ENCODE measurements around the gene KIAA1217.

Gene KIAA1217

DNA sequence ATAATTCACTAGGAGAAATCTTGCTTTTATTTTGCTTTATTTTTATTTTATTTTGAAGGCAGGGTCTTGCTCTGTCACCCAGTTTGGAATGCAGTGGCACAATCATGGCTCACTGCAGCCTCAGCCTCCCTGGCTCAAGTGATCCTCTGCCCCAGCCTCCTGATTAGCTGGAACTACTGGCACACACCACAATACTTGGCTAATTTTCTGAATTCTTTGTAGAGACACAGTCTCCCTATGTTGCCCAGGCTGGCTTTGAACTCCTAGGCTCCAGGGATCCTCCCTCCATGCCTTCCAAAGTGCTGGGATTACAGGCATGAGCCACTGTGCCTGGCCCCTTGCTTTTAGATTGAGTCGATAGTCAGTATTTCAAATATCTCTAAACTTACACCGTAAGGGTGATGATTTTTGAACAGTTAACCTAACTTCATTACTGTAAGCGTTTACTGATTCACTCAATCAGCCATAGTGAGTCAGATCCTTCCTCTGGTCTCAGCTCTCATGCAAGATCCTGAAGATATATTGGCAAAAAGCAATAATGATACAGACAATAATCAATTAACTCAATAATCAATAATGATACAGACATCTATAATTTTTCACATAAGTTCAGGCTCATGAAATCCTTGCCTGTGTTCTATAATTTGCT, 239.5 kb downstream of the KIAA1217 start:
- no peak for DNase-seq

DNA sequence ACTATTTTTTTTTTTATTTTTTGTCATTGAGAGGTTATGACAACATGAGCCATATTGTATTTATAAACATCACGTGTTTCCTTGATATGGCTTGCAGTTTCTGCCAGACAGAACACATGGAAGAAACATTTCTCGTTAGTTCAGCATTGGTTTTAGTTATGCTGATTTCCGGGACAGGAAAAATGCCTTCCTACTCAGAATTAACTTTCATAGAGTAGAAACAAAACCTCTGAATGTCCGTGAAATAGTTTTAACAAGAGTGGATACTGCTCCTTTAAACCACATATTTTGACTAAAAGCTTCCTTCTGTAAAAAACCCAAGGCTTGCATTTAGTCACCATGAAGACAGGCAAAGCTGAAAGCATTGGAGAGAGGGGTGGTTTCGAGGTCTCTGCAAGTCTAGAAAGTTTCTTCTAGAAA, 240.4 kb downstream of the KIAA1217 start:
- no peak for DNase-seq

DNA sequence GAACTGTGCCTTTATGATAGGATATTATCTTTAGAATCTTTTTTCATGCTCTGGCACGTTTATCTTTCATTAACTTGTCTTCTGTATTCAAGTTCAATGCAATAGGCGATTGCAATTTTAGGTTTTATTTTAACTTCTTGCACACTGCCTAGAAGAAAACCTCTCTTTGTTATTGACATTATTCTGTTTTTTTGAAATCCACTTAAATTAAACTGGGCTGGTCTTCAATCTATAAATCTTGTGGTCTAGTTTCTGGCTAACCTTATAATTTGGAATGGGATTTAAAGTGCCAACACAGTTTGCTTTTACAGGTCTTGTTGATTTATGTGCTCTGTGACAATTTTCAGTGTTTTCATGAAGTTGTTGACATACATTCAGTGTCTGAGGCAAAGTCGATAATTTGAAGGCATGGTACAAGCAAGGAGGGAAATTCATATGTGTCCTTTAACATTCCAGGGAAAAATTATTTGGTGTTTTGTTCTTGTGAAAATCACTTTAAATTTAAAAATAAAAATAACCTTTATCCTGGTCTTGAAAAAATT, 240.9 kb downstream of the KIAA1217 start:
- no peak for DNase-seq

DNA sequence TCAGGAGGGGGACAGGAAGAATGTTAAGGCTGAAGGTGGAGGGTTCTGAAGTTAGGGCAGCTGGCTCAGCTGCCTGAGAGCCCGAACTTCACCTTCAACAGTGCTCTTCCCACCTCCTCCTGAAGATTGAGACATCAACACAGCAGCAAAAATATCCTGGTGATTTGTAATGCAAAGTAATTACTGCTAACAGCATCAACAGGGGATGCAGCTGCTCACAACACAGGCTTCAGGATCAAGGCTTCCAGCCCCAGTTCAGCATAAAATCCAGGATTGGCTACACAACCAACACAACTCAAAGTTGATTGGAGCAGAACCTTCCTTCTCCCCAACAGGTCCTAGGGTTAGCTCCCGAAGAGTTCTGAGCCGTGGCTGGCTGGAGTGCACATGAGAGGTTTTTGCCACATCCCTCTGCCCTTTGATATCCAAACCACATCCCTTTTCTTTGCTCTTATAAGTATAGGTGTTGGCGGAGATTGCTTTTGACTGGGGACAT, 242.4 kb downstream of the KIAA1217 start:
- no peak for DNase-seq

DNA sequence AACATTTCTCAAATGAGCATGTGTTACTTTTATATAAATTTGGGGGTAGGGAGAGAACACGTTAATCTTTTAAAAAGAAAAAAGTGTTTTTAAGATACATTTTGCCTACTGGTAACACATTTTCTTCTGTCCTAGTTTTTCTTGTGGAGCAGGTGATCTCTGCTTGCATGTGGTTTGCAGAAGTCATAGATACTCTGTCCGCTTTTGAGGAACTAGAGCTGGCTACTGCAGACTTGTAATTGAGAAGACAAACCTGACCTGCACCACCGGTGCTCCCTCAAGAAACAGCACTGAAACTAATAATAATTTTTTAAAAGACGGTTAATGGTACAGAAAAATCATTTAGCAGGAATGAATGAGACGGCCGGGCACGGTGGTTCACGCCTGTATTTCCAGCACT, 243.1 kb downstream of the KIAA1217 start:
- DNase-seq = no peak

DNA sequence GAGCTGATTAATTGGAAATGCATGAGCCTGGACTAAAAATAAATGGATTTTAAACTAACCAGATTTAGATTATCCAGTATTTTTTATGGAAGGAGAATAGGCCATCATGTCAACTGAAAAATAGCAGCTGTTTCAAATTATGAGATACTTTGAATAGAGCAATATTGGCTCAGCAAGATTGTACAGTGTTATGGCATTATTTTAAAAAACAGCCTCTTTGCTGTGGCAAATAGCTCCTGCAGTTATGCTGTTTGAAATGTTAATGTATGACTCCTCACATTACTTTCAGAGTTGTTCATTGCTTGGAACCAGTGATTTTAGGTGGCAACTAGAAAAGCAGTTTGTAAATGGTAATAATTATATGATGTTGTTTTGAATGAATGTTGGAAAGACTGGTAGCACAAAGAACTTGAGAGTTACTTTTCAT, 244.5 kb downstream of the KIAA1217 start:
- no peak for DNase-seq

DNA sequence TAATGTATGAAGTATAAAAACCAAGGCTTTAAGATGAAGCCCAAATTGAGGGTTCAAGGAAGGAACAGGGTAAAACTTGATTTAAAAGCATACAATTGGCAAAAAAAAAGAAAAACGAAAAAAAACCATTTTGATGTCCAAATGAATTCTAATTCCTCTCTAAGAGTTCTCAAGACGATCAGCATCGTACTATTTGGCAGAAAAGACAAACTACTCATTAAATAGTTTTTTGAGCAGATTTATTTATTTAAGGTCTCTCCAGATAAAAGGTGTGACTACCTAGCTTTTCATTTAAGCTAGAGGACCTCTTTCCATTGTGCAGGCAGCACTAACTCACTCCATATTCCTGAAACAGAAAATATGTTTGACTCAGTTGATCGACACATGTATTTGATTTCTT, 245.0 kb downstream of the KIAA1217 start:
- no peak for DNase-seq

DNA sequence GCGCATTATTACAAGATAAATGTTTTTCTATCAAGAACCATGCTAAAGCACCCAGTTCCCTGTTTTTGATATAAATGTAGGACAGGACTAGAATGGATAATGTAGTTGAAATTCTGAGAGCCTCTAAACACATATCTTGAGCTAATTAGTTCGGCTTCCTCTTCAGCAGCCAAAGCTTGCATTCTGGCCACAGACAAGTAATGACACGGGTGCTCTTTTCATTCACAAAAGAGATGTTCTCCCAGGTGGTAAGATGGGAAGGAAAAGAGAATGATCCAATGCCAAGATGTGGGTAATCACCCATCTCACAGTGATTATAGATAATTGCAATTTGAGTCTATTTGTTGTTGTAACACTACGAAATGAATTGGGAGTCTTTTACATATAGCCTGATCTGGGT, 246.5 kb downstream of the KIAA1217 start:
- no peak for DNase-seq

DNA sequence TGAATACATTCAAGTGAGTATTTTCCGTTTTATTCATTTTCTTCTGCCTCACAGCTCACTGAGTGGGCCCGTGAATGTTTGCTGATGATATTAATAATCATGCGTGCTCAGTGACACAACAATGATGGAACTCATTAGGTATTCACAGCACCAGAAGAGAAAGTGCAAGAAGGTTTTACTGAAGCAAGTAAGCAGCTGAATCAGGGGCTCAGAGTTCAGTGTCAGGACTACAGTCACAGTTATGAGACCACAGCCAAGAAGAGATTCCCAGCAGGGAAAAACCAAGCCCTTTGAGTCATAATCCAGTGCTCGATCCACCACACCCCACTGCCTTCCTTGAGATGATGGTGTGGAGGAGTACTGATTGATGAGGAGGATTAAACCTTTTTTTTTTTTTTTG, 247.4 kb downstream of the KIAA1217 start:
- DNase-seq = peak; percentile 87

DNA sequence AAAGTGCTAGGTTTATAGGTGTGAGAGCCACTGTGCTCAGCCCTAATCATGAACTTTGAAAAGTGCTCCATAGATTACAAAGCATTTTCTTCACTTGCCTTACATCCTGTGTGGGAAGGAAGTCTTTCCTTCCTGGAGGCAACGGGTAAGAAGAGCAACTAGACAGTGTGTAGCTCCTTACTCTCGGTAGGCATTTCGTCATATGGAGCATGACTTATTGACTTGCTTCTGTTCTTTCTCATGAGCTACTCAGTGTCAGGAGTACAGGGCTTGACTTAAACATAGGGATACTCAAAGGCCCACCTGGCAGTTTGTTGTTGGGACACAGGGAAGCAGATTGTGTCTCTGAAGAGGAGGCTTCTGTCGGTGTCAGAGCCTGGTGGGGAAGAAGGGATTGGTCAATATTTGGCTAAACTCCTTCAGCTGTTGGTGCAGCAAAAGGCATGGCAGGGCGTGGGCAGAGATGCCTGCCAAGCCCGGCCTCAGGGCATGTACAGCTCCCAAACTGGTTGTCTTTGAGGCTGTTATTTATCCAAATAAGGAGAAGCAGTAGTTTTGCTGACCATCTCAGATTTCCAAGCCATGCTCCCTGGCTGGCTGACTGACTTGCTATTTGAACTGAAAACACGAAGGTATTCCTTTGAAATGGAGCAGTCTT, 248.9 kb downstream of the KIAA1217 start:
- peak; percentile 75 for DNase-seq

DNA sequence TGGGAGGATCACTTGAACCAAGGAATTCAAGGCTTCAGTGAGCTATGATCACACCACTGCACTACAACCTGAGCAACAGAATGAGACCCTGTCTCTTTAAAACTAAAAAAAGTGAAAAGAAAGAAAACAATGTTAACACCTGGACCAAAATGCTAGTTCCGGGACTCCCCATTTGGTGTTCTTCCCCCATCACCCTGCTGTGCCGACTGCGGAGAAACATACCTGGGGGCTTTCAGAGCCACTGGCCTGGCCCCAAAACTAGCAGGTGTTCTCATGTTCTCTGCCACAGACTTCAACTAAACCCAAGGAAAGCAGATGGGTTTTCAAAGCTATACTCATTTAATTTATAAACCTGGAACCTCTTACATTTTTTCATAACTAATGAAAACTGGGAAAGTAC, 250.9 kb downstream of the KIAA1217 start:
- no peak for DNase-seq

DNA sequence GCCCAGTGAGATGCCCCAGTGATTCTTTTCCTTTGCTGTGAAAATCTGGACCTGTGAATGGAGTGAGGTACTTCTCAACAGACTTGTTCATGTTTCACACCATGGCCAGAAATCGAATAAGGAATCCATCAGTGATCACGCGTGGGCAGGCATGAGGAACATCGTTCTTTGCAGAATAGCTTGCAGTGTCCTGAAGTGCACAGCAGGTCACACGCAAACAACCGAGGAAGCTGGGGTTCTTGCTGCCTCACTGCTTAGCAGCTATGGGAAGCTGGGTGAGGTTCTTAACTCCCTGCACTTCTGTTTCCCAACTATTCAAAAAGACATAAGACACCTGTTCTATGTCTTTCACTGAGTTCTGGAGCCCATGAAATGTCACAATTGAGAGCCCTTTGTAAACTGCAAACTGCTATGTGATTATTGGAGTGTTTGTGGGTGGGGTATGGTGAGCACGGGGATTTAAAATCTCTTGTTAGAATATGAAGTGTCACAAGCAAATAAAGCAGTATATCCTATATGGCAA, 253.4 kb downstream of the KIAA1217 start:
- no peak for DNase-seq

DNA sequence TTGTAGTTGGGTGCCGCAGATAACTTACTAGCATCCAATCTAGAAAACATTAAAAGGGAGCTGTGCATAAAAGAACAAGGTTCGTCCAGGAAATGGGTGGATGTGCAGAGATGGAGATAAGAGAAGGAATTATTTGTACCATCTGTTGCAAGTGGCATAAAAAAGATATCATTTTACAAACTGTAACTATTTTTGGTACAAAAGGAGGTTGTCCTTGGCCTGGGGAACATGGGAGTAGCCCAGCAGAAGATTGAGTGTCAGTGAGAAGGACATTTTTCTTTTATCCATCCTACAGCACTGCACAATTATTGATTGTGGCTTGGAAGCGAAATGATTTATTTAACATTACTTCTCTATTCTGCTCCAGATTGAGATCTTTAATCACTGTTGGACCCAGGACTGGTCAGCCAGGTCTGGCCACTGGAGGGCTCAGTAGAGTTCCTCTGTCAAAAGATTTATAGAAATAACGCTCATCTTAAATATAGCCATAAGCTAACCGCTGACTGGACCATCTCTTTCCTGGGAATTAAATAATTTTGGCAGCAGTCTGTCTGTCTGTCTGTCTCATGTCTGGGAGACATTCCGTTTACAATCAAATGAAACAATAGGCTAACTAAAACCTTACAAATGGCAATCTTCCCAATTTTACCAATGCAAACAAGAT, 254.1 kb downstream of the KIAA1217 start:
- DNase-seq = no peak

DNA sequence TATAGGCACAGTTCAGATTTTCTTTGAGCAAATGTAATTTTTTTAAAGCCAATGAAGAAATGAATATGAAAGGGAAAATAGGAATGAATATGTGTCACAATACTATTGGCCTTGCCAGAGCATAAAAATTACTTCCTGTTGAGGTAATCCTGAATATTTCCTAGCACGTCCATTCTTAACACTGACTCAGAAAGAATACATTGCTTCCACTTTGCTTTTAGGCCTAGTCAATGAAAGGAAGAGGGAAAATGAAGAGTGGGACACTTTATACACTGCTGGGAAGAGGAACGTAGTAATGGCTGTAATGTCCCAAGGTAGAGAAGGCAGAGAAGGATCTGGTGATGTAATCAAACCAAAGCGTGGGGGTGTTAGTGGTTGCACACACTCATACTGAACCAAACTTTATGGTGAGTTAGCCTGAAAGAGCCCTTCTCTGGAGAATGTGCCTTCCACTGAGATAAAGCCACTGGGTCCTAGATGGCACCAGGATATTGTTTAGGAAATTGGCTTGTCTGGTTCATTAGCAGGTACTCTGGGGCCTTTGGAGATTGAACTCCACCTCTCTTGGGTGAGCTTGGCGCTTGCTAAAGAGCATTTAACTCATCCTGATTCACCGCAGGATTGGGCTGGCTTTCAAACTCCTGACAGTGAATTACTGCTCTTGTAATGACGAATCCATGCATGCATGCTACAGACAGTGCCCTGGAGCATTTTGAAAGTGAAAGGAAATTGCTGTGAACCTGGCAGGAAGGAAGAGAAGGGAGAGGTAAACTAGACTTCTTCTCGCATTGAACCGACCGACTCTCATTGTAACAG, 254.9 kb downstream of the KIAA1217 start:
- peak; percentile 99 for DNase-seq

DNA sequence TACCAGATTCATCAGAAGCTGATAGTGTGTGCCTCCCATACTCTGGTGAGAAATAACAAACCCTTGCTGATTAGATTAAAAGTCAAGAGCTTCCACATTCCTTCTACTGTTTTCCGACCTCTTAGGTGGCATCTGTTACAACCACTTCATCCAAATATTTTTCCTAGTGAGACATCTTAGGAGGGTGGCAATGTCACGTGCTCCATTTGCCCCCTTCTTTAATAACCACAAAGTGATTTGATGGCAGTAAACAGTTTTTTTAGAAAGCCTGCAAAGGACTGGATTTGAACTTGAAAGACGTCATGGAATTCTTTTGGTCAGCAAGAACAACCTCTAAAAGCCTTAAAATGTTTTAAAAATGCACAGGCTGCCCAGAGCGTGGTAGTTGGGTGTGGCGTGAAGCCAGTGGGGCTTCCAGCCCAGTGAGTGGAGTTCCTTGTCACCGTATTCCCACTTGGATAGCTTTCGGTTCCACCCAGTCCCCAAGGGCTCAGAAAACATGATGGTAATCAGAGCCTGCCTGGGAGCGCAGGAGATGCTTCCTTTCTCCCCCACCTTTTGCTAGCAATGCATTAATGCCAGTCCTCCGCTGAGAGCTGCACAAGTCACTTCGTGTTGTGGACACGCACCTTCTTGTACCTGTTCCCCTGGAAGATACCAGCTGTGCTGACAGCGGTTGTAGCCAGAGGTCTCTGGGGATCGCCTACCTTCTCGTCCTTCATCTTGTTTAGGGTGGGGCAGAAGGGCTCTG, 256.4 kb downstream of the KIAA1217 start:
- peak; percentile 73 for DNase-seq

DNA sequence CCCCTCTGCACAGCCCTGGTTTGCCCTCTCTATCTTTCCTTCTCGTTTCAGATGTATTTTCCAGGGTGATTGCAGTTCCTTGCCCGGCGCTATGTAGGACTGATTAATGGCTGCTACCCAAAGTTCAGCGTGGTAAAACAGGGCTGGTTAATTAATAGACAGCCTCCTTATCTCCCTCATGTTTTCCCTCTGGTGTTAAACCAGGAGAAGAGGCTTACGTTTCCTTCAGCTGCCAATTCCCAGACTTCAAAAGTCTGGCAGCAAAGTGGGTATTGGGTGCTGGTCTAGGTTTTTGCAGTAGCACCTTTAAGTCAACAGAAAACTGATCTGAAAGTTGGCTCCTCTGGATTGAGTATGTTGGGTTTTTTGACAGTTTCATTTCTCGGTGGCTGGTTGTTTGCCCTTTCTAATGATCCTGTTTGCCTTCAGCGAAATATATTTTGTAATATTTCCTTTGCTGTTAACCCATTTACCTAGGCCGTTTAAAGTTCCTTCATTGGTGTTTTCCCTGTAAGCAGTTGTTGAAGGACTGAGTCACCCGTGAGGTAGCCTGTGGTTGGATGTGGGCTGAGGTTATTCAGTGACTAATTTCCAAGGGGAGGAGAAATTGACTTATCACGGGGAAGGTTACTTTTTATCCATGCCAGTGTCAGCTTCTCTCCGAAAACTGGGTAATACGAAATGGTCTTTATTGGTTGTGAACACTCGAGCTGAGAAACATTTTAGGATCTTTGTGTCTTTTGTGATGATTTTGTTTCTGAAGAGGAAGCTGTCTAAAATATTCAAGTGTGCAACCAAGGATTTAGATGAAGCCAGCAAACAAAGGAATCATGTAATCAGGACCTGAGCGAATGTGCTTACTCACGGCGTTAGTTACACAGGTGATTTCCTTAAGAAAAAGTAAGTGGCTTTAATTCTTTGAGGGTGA, 257.2 kb downstream of the KIAA1217 start:
- DNase-seq = peak; percentile 93

DNA sequence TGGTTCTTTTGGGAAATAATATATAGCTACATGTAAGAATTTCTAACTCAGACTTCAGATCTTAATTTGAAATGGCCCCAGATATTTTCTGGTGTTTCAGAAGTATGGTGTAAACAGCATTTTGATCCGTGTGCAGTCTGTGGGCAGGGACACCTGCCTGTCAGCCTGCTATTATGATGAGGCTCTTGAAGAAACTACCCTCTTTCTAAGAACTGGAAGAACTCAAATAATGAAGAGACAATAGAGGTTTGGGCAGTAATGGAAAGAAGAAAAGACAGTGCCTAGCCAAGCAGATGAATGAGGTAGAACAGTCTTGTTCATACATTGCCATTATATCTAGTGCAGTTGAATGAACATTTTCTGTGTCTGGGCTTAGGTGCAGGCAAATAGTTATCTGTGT, 258.2 kb downstream of the KIAA1217 start:
- DNase-seq = no peak

DNA sequence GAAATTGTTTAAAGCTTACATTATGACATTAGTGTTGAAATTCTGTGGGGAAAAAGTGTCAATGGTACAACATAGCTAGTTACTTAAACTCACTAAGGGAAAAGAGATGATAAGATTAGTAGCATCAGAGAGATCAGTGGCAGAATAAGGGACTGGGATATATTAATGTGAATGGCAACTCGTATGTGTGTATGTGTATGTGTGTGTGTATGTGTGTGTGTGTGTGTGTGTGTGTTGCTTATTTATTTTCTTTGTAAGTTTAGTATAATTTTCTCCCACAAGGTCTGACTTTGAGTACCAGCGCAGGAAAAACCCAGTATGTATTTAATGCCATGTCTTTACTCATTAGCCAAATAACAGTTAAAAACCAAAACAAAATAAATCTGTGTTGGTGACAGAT, 258.7 kb downstream of the KIAA1217 start:
- DNase-seq = no peak

DNA sequence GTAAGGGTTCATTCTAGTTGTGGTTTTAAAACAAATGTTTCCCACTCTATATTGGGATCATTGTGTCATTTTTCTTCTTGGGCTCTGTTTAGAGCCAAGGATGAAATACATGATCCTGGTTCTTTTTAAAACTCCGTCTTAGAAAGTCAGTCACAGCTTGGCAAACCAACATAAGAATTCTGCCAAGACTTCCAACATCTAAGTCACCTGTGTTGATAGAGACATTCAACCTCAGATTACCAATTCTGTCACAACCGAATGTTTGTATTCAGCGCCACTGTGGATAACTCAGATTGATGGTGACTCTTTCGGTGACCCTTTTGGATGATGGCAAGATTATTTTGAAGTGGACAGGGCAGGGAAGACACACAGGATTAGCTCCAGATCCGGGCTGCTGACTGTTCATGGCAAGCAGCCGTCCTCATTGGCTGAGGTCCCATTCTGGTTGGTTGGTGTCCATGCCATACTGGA, 259.4 kb downstream of the KIAA1217 start:
- no peak for DNase-seq

DNA sequence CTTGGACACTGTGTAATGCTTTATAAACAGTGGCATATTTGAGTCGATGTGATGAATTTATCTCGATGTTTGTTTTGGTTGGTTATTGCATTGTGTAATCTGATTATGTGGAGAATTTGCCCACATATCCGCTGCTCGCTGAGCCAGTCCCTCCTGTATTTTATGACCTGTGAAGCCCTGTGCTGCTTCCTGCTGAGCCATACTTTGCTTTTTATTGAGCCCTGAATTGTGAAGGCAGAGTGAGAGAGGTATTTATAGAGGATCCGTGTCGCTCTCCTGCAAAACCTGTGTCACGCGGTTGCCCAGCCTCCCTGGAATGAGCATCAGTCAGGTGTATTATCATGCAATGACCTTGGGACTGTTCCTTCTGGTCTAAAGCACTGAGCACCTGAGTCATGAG, 261.1 kb downstream of the KIAA1217 start:
- no peak for DNase-seq

DNA sequence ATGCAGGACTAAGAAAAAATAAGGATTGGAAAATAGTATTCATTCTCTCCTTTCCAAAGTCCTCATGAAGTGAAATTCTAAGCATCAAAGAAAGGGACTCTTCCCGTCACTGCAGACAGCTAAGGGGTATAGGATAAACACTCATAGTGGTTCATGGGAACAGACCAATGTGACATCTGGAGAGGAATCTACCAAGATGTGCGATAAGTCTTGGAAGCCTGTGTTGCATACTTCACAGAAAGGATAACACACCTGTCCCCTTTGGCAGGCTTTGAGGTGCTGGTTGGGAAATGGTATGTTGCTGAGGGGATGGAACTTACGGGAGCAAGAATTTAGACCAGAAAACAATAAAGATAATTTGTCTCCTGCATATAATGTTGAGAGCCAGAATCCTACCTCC, 266.7 kb downstream of the KIAA1217 start:
- no peak for DNase-seq
